HEK293T (cell line): ENCODE results near the gene FNDC3B.

Experiments used
- ARNT ChIP-seq: fragments of 450-650 bp; IDR thresholded peaks from 2 replicates; pipeline ENCODE4 v1.6.1; 2017; ENCODE audit warnings: mild to moderate bottlenecking
- CTBP1 ChIP-seq: fragments of 450-650 bp; IDR thresholded peaks from 2 replicates; pipeline ENCODE4 v1.6.1; 2016; ENCODE audit warnings: borderline replicate concordance
- ELF4 ChIP-seq: fragments of 450-650 bp; IDR thresholded peaks from 2 replicates; pipeline ENCODE4 v1.6.1; 2017; ENCODE audit warnings: antibody characterized with exemption
- FOXA1 ChIP-seq: fragments of 450-650 bp; IDR thresholded peaks from 2 replicates; pipeline ENCODE4 v1.6.1; 2016; ENCODE audit warnings: mild to moderate bottlenecking
- FOXK2 ChIP-seq: fragments of 450-650 bp; IDR thresholded peaks from 2 replicates; pipeline ENCODE4 v1.6.1; 2016; ENCODE audit warnings: mild to moderate bottlenecking
- FOXM1 ChIP-seq: fragments of 450-650 bp; IDR thresholded peaks from 2 replicates; pipeline ENCODE4 v1.6.1; 2017; ENCODE audit warnings: mild to moderate bottlenecking, borderline replicate concordance
- HDGF ChIP-seq: fragments of 450-650 bp; IDR thresholded peaks from 2 replicates; pipeline ENCODE4 v1.6.1; 2017; ENCODE audit warnings: antibody characterized with exemption, borderline replicate concordance
- LEF1 ChIP-seq: fragments of 450-650 bp; IDR thresholded peaks from 2 replicates; pipeline ENCODE4 v1.6.1; 2017; ENCODE audit warnings: mild to moderate bottlenecking, borderline replicate concordance
- SP1 ChIP-seq: fragments of 450-650 bp; IDR thresholded peaks from 2 replicates; pipeline ENCODE4 v1.6.1; 2017
- SUZ12 ChIP-seq: fragments of 450-650 bp; IDR thresholded peaks from 2 replicates; pipeline ENCODE4 v1.6.1; 2016; ENCODE audit warnings: mild to moderate bottlenecking
- ZNF384 ChIP-seq: fragments of 450-650 bp; IDR thresholded peaks from 2 replicates; pipeline ENCODE4 v1.6.1; 2016
- TF ChIP-seq, protein P1 (sequence below): fragments of 450-650 bp; IDR thresholded peaks from 2 replicates; pipeline ENCODE4 v1.6.1; 2016

DNA sequence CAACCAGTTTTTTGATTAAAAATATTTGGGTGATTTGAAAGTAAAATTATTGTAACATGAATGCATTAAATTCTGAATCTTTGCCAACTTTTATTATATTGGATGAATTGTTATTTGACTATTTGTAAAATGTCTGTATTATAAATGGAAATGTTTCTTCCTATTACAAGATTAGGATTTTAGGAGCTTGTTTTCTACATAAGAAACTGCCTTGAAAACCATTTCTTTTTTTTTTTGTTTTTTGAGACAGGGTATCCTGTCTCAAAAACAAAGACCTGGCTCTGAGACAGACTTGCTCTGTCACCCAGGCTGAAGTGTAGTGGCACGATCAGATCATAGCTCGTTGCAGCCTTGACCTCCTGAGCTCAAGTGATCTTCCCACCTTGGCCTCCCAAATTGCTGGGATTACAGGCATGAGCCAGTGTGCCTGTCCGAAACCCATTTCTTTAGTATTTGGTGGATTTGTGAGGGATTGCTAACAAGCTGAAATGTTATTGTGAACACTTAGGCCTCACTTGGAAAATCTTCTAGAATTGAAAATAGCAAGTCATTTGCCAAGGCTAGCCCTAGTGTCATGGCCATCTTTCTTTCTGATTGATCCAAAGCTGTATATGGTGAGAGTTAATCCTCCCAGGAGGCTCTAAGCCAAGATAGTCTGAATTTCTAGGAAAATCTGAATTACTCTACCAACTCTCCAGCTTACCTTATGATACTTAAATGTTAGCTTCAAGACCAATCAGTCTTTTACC, 100.3 kb downstream of the FNDC3B start:
- TF ChIP-seq, protein P1, sequence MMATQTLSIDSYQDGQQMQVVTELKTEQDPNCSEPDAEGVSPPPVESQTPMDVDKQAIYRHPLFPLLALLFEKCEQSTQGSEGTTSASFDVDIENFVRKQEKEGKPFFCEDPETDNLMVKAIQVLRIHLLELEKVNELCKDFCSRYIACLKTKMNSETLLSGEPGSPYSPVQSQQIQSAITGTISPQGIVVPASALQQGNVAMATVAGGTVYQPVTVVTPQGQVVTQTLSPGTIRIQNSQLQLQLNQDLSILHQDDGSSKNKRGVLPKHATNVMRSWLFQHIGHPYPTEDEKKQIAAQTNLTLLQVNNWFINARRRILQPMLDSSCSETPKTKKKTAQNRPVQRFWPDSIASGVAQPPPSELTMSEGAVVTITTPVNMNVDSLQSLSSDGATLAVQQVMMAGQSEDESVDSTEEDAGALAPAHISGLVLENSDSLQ = no peak
- no peak for TF ChIP-seq SUZ12
- no peak for TF ChIP-seq HDGF
- no peak for TF ChIP-seq SP1
- no peak for TF ChIP-seq FOXA1
- no peak for TF ChIP-seq FOXM1
- TF ChIP-seq CTBP1 = no peak
- no peak for TF ChIP-seq ZNF384
- no peak for TF ChIP-seq ARNT
- TF ChIP-seq LEF1 = no peak
- TF ChIP-seq FOXK2 = no peak
- TF ChIP-seq ELF4 = no peak
